ENCODE data around the gene NELFB. TPM values are rescaled to one million over a fixed set of nuclear protein-coding genes. Genes with fewer than 3 reads are reported as not detected.
A peak's percentile ranks its signal among the peaks of the same experiment; 100 is the strongest.

Gene NELFB
- total RNA-seq, 1 donor from 2014 or later: 47.3 TPM

- Histone ChIP-seq H3K4me3 (ENCODE audit: low read depth, low read length) (peak within 1 kb of the TSS; percentile 33), H3K27me3 (ENCODE audit: control insufficient read depth, insufficient read depth, low read length) (peaks cover 35% of the 10 kb centered on the region), H3K36me3 (ENCODE audit: control insufficient read depth, insufficient read depth, low read length) (no peaks in the 10 kb centered on the region)
- no peak for TF ChIP-seq CTCF (IDR thresholded peaks at IDR 0.05; ENCODE audit: insufficient read depth, low read length, poor library complexity, severe bottlenecking)
- DNase-seq (ENCODE audit: low read depth): no peak
Measured at GRCh38 chr9:137302118-137302448, 47.0 kb downstream of the NELFB start, which contains the start of gene NRARP. TSS of gene NRARP (minus strand) at chr9:137302271. CDS start at chr9:137301928, 343 bp downstream.

GRCh38 chr9:137302449-137303150, 47.5 kb downstream of the NELFB start:
- Histone ChIP-seq H3K27me3 (ENCODE audit: control insufficient read depth, insufficient read depth, low read length) (peaks cover 38% of the 10 kb centered on the region), H3K4me3 (ENCODE audit: low read depth, low read length) (peak overlapping the region; percentile 31), H3K36me3 (ENCODE audit: control insufficient read depth, insufficient read depth, low read length) (no peaks in the 10 kb centered on the region)
- DNase-seq (ENCODE audit: low read depth): no peak
- TF ChIP-seq CTCF (IDR thresholded peaks at IDR 0.05; ENCODE audit: insufficient read depth, low read length, poor library complexity, severe bottlenecking): peak; percentile 59

GRCh38 chr9:137303151-137303892, 48.2 kb downstream of the NELFB start:
- H3K27me3 ChIP-seq (ENCODE audit: control insufficient read depth, insufficient read depth, low read length): peaks cover 38% of the 10 kb centered on the region
- H3K36me3 ChIP-seq (ENCODE audit: control insufficient read depth, insufficient read depth, low read length): no peaks in the 10 kb centered on the region
- no peak for DNase-seq (ENCODE audit: low read depth)
- TF ChIP-seq CTCF (IDR thresholded peaks at IDR 0.05; ENCODE audit: insufficient read depth, low read length, poor library complexity, severe bottlenecking): no peak
- H3K4me3 ChIP-seq (ENCODE audit: low read depth, low read length): no peak overlapping the region

DNA sequence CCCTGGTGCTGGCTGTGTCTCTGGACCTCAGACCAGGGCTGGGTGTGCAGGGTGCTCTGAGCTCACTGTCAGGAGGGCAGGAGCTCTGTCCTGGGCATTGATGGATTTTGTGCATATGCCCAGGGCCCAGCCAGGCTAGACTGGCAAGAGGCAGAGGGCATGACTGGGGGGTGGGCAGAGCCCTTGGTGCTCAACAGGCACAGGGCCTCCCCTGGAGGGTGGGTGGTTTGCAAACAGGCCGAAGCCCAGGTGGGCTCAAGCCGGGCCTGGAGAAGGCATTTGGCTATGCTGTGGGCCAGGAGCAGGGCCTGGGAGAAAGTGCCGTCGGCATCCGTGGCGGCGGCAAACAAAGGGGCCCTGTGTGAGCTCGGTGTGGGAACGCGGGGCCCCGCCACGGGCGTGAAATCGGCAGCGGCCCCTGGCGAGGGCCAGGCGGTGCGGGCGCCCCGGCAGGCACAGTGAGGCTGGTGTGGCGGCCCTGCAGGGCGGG, 48.8 kb downstream of the NELFB start:
- no peak for TF ChIP-seq CTCF (IDR thresholded peaks at IDR 0.05; ENCODE audit: insufficient read depth, low read length, poor library complexity, severe bottlenecking)
- no peaks in the 10 kb centered on the region for H3K36me3 ChIP-seq (ENCODE audit: control insufficient read depth, insufficient read depth, low read length)
- peaks cover 34% of the 10 kb centered on the region for H3K27me3 ChIP-seq (ENCODE audit: control insufficient read depth, insufficient read depth, low read length)
- DNase-seq (ENCODE audit: low read depth): no peak
- H3K4me3 ChIP-seq (ENCODE audit: low read depth, low read length): no peak overlapping the region

DNA sequence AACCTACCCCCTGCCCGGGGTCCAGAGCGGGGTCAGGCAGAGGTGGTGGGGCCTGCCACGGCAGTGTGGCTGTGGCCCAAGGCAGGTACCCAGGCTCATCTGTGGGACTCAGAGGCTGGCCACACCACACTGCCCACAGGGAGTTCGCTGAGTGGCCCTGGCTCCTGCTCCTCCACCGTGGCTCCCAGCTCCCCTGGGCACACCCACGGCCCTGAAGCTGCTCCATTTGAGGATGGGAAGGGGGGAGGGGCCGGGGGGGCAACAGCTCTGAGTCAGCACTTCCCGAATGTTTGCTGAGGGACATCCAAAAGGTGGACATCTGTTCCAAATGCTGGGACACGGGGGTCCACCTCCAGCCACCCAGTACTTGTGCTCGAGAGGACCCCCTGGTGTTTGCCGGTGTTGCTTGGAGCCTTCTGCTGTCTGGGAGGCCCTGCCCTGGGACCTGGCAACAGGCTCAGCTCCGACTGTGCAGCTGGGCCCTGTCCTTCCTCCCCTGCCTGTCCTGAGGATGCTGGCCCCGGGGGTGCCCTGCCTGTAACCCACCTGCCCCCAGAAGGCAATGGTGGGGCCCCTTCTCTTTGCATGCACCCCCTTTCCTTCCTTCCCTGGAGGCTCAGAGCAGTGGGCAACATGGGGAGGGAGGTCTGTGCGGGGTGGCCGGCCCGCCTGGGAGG, 49.4 kb downstream of the NELFB start:
- Histone ChIP-seq H3K36me3 (ENCODE audit: control insufficient read depth, insufficient read depth, low read length) (no peaks in the 10 kb centered on the region), H3K4me3 (ENCODE audit: low read depth, low read length) (no peak overlapping the region), H3K27me3 (ENCODE audit: control insufficient read depth, insufficient read depth, low read length) (peaks cover 32% of the 10 kb centered on the region)
- DNase-seq (ENCODE audit: low read depth): no peak
- peak; percentile 37 for TF ChIP-seq CTCF (IDR thresholded peaks at IDR 0.05; ENCODE audit: insufficient read depth, low read length, poor library complexity, severe bottlenecking)
